IPS-NIHi11 (cell line): ENCODE results near the gene EIF4G3.
"Not testable (repeated sequence)": the region's sequence is repeated elsewhere in the genome, so short reads cannot be mapped to it uniquely, and the experiment has no call there.

ENCODE experiments used
- DNase-seq: peaks from one replicate; pipeline ENCODE4 v3.0.0; 2012; ENCODE audit warnings: mixed read lengths, low spot score

EIF4G3 gene

DNA sequence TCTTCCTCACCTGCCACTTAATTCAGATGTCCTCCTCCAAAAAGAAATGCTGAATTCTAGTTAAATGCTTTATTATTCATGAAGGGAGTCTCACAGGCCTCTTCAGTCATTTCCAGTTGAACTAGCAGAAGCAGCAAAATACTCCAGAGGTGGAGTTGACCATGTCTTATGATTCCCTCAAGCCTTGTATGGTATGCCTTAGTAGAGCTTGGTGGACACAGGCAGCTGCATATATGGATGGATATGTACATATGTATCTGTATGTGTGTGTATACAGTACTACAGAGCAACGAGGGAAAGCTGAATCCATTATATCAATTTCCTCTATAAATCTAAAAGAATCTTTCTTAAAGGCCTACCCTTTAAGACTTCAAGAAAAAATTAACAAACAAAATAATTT is 306.0 kb downstream of the EIF4G3 start:
- DNase-seq: no peak

DNA sequence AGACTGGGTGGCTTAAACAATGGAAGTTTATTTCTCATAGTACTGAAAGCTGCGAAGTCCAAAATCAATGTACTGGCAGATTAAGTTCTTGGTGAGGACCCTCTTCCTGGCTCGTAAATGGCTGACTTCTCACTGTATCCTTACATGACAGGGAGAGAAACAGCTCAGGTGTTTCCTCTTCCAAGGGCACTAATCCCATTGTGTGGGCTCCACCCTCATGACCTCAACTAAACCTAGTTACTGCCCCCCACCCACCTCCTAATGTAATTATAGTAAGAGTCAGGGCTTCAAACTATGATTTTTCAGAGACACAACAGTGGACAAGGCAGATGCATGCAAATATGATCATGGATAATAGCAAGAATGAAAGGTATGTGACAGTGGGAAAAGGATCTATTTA is 308.4 kb downstream of the EIF4G3 start:
- no peak for DNase-seq

DNA sequence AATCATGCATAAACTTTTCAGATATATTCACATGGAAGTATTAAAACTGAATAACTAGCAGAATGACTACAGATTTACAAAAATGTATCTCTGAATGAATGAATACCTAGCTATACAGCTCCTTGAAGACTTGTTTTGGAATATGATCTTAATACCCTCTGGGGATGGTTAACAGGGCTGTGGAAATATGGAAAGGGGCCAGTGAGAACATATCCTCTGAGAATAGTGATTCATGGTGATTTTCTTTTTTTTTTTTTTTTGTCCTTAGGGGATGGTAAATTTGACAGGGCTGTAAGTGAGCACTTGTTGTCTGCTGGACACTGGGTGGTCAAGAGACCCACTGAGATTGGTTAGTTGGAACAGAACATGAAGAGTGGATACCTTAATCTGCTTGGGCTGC is 308.9 kb downstream of the EIF4G3 start:
- DNase-seq: no peak

DNA sequence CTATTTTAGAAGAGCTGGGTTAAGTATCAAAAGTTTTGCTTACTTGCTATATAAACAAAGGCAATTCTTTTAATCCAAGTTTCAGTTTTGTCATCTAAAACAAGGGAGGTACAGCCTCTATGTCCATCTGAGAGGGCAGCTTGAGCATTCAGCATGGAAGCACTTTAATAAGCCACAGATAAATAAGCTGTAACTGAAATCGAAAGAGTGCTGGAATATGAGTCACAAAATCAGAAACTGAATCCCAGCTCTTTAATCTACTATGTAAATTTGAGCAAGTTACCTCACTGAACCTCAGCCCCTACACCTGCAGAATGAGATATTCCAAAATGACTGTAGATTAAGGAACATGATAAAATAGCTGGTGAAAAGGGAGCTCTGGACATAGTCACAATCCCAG is 309.6 kb downstream of the EIF4G3 start:
- no peak for DNase-seq

DNA sequence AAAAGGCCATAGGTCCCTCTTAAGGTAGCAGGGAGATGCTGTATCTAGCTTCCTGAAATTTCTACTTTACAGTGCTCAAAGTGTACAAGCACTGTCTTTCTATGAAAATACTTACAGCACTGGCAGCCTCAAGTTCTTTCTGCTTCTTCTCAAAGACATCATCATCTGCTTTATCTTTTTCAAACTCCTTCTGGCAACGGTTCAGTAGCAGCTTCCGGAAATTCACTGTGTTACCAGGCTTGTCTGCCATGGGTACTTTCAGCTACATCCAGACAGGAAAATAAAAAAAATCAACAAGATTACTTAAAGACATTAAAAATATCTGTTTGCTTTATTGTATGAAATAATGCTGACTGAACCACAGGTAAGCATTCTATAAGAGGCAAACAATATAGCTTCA is 311.7 kb downstream of the EIF4G3 start:
- DNase-seq: no peak

DNA sequence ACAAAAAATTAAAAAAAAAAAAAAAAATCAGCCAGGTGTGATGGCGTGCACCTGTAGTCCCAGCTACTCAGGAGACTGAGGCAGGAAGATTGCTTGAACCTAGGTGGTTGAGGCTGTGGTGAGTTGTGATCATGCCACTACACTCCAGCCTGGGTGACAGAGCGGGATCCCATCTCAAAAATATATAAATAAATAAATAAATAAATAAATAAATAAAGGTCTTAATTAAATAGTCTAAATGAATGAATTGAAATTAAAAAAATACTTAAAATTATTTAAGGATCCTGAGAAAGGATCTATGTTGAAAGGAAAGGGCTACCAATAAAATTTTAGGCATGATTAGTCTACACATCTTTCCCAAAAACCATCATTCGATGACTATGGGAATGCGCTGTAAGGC is 322.2 kb downstream of the EIF4G3 start:
- no peak for DNase-seq

DNA sequence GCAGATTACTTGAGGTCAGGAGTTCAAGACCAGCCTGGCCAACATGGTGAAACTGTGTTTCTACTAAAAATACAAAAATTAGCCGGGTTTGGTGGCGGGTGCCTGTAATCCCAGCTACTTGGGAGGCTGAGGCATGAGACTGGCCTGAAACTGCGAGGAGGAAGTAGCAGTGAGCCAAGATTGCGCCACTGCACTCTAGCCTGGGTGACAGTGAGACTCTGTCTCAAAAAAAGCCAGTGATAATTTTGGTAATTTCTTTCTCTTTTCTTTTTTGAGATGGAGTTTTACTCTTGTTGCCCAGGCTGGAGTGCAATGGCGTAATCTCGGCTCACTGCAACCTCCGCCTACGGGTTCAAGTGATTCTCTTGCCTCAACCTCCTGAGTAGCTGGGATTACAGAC is 324.9 kb downstream of the EIF4G3 start:
- DNase-seq: not testable (repeated sequence)

DNA sequence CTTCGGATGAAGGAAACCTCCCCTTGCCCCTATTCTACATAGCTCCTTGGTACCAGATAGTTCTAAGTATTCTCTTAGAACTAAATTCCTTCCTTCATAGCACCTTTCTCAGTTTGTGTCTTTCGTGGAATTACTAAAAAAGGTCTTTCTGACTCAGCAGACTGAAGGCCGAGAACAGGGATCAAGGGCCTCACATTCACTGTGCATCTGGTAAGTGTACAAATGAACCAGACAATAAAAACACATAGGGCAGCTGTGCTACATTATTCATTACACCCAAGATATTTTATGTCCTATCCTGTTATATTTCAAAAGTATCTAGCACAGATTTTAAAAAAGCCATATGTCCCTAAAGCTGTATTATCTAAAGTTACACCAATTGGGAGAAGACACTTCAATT is 326.7 kb downstream of the EIF4G3 start:
- DNase-seq: no peak

DNA sequence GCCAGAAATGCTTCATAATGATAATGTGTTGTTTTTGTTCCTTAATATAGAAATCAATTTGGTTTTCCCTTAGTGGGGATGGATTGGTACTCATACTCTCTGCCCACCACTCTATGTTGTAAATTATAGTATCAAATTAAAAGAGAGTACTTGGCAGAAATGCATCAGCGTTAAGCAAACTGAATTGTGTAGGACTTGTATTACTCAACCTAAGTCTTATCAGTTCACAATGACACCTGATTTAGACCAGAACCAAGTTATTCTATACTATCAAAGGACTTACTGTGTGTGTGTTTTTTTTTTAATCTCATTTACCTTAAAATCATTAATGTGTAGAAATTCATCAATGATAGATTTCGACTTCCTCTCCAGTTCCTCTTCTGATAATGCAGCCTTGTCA is 327.6 kb downstream of the EIF4G3 start:
- DNase-seq: no peak

DNA sequence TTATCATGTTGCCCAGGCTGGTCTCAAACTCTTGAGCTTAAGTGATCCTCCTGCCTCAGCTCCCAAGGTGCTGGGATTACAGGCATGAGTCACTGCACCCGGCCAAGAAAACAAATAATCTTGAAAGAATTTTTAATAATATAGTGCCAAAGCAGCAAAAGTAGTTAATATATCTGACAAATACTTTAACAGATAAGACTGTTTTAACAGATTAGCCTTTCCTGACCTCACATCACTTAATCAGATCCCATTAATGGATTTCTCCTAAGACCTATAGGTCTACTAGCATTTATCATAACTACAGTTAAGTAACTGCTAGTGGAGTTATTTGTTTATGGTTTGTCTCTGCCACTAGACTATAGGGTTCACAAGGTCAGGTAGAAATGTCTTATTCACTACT is 328.5 kb downstream of the EIF4G3 start:
- no peak for DNase-seq

DNA sequence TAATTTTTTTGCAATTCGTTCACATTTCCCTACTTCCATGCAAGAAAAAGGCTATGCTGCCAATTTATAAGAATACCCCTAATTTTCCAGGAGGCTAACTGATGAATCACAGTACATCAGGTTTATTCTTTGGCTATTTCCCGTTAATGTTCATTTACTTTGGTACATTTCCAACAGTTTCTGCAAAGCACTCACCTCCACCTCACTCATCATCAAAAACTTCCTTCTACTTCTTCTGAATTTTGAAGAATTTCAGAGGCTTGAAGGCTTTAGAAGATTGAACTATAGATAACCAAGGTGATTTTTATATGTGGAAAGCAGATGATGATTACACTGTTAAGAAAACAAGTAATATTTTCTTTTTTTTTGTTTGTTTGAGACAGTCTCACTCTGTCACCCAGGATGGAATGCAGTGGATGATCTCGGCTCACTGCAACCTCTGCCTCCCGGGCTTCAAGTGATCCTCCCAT is 329.1 kb downstream of the EIF4G3 start:
- DNase-seq: no peak

DNA sequence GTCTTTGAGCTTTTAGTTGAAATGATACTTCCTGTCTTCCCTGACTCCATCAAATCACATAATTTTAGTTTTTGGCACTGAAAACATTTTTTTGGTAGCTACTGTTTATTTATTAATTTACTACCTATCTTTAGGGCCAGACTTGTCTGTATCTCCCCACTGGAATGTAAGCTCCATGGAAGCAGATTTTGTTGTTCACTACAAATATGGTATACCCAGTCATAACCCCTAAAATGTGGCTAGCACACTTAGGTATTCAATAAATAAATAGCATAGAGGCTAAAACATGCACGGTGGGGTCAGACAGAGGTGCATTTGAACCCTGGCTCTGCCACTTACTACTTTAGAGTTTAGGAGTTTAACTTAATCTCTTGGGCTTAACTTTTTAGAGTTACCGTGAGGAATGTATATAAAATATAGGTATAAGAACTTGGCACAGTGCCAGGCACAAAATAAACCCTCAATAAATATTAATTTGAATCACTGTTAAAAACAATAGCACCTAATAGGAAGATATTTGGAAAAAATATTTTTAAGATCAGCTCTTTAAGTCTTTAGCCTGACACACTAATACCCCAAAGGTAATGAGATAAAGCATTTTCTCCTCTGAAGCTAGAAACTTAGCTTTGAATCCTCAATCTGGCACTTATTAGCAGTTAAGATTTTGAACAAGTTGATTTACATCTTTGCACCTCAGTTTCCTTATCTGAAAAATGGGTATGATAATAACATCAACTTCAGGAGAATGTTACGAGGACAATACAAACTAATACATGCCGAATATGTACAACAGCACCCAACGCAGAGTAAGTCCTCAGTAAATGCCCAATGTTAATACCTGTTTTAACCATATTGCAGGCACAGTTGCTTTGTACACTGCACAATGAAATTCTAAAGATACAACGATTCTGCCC is 330.0 kb downstream of the EIF4G3 start:
- no peak for DNase-seq

DNA sequence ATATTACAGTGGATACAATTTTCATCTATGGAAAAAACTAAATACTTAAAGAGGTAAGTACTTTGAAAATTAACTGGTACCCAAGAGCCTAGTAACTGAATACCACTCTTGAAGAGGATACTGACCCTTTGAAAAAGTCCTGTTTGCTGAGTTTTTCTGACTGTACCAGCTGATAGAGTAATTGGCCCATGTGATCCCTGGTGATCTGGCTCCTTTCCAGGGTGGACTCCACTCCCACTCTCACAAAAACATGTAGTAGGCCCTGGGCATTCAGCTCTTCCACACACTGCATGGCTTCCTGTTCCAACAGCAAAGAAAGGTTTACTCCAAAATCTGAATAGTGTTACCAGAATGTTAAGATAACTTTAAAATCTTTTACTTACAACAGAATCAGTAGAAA is 336.0 kb downstream of the EIF4G3 start:
- no peak for DNase-seq

DNA sequence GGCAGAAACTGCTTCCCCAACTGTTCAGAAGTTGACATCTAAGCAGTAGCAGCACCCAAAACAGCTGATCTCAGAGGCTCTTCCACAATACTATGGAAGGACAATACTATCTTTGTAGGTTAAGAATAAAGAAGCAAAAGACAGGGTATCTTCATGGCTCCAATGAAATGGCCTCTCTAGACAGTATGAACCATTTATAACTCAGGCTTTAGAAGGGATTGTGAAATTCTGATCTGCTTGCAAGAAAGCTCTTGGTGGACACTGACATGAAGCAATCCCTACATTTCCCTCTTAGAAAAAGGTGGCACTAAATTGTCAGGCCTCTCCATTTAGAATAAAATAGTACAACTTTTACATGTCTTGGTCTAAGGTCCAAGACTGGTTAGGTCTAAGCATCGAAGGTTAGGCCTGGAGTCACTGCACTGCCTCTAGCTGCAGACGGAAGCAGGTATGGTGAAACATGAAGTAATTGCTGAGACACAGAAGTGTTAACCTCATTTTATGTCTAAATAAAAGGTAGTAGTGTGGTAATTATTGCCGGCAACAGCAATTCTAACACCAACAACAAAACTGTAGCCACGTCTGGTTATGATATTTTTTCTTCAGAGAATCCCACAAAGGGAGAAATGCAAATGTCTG is 339.0 kb downstream of the EIF4G3 start:
- DNase-seq: no peak

DNA sequence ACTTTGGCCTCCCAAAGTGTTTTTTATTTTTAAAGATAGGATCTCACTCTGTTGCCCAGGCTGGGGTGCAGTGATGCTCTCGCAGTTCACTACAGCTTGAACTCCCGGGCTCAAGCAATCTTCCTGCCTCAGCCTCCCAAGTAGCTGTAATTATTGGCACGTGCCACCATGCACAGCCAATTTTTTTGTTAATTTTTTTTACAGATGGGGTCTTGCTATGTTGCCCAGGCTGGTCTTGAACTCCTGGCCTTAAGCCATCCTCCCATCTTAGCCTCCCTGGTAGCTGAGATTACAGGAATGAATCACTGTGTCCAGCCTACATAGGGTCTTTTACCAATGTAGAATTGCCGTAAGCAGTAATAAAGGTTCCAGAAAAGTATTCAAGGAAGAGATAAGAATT is 340.5 kb downstream of the EIF4G3 start:
- DNase-seq: no peak

DNA sequence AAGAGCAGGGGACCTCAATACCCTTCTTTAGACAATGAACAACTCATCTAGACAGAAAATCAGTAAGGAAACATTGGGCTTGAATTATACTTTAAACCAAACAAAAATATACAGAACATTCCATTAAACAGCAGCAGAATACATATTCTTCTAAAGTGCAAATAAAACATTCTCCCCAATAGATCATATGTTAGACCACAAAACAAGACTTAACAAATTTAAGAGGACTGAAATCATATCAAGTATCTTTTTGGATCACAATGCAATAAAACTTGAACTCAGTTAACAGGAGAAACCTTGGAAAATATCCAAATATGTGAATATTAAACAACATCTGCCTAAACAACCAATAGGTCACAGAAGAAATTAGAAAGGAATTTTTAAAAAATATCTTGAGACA is 341.9 kb downstream of the EIF4G3 start:
- no peak for DNase-seq

DNA sequence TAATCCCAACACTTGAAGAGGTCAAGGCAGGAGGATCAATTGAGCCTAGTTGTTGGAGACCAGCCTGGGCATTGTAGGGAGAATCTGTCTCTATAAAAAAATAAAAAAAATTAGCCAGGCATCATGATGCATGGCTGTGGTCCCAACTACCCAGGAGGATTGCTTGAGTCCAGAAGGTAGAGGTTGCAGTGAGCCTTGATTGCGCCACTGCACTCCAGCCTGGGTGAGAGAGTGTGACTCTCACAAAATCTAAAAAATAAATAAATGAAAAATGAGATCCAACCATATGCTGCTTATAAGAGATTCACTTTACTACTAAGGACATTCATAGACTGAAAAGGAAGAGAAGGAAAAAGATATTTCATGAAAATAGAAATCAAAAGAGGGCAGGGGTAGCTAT is 342.5 kb downstream of the EIF4G3 start:
- no peak for DNase-seq

DNA sequence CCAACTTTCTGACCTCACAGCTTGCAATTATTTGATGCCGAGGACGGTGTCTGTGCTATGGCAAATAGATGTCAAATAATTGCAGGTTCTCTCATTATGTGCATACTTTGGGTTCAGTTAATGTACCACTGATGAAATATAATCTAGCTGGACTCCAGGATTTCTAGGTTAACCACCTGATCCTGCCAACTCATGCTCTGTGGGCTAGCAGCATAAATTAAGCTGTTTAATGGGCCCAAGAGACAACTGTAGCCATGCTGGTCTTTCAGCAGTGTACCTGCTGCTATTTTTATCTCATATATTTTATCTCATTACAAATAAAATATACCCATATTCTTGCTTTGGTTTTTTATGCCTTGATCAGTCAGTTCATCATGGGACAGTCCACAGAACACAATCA is 346.3 kb downstream of the EIF4G3 start:
- DNase-seq: no peak

DNA sequence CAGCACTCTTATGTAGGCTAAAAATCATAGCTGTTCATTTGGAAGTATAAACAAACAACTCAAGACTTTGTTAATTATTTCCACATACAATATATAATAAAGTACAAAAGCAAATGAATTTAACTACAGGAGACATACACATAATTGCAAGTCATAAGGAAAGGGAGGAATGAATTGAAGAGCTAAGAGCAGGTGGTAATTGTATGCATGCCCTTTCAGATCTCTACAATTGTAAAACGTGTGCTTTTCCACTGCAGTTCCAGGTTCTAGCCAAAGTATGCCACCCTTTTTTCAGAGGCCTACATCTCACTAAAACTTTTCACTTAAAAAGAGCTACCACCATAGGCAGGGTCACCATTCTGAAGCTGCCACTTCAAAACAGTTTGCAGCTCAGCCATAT is 346.8 kb downstream of the EIF4G3 start:
- no peak for DNase-seq

DNA sequence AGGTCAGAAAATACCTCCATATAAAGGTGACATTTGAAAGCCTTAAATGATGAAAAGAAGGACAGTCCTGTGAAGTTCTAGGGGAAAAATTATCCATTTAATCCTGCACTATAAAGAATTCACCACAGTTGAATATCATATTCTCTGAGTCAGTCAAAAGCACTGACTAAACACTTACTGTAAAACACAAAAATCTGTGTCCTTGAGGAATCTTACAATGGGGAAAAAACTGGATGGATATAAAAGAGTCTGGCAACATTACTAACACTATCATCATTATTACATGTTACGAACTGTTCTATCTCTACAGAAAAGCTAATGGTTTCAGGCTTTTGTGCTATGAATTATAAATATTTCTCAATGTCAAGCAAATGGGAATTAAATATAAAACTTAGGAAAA is 347.2 kb downstream of the EIF4G3 start:
- no peak for DNase-seq

DNA sequence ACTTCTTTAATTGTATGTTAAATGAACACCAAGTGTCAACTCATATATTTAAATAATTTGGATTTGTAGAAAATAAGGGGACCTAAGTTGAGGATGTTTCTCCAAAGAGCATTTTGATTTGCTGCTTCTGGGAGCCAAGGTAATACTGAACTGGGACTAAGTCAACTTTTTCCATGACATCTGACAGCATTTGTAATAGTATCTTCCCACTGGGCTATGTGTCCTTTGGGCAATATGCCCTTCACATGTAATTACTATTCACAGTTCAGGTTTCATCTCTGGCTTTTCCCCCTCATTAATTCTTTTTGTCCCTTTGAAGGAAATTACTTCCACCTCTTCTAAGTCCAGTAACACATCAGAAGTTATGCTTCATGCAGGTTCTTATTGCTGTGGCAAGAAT is 352.9 kb downstream of the EIF4G3 start:
- no peak for DNase-seq

DNA sequence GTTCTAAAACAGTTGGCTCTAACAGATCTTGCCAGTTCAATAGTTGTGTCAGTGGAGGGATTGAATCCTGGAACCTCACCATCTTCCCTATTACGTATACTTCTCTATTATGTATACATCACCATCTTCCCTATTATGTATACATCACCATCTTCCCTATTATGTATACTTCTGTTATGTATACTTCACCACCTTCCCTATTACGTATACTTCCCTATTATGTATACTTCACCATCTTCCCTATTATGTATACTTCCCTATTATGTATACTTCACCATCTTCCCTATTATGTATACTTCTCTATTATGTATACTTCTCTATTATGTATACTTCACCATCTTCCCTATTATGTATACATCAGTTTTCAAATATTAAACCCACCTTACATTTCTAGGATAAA is 355.2 kb downstream of the EIF4G3 start:
- no peak for DNase-seq

DNA sequence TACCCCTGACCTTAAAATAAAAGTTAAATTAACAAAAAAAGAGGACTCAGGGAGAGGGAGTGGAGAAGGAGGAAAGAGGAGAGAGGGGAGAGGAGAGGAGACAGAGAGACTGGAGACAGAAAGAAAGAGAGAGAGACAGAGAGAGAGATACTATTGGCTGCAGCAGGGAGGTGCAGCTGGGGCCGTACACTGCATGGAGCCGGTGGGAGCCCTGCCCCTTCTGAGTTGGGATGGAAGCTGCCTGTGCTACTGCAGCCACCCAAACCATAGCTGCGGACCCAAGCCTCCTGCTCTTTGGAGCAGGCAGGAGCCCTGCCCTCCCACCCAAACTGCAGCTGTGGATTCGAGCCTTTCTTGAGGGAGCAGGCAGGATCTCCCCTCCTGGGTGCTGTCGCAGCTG is 356.9 kb downstream of the EIF4G3 start:
- DNase-seq: no peak

DNA sequence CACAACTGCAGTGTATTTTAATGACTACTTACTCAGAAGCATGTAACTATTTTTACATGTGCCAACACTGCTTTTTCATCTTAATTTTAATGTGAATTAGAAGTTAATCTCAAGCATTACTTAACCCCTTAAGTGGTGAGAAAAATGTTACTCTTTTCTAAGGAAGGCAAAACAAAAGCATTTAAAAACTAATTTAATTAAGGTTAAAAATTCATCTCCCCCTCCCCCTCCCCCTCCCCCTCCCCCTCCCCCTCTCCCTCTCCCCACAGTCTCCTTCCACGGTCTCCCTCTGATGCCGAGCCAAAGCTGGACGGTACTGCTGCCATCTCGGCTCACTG is 362.2 kb downstream of the EIF4G3 start:
- DNase-seq: no peak
